Activated CD4-positive, alpha-beta T cell treated with anti-CD3 and anti-CD28 coated beads for 24 hours (primary cell): ENCODE results near the gene NAA15.
"Not testable (repeated sequence)": the region's sequence is repeated elsewhere in the genome, so short reads cannot be mapped to it uniquely, and the experiment has no call there.

ENCODE experiments used
- DNase-seq, 2 donors: peaks; one replicate each; pipeline ENCODE4 v3.0.0-alpha.2; 2020; ENCODE audit warnings: low read depth in 2 of 2

Gene NAA15

DNA sequence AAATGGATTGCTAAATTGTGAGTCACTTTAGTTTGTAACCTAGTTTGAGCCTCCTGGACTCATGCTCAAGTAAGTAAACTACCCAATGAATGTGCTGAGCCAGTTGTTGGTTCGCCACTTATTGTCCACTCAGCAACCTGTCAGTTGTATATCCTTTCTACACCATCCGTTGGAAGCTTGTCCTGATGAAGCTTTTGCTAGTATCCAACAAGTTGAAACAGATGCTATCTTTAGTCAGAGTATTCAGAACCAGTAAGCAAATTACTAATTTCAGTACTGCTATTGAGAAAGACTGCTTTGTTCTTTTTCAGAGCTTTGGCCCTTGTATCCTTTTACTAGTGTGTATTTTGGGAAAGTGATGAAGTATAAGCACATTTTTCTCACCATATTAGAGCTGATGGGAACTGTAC, 4.3 kb upstream of the NAA15 start:
- no peak for DNase-seq

DNA sequence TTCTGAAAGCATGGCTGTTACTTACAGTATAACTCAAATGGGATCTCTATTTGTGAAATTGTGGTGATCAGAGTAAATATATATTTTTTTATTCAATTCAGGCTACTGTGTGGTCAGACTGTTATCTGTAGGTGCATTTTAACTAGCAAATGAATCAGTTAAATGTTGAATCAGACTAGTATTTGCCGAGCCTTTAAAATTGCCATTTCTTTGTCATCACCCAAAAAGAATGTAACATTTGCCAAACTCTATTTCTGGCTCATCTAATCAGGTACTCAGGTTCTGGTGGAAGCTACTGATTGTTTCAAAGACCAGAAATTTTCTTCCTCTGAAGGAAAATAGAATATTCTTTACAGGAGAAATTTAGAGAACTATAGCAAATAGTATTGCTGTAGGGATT, 1.8 kb upstream of the NAA15 start:
- no peak for DNase-seq

DNA sequence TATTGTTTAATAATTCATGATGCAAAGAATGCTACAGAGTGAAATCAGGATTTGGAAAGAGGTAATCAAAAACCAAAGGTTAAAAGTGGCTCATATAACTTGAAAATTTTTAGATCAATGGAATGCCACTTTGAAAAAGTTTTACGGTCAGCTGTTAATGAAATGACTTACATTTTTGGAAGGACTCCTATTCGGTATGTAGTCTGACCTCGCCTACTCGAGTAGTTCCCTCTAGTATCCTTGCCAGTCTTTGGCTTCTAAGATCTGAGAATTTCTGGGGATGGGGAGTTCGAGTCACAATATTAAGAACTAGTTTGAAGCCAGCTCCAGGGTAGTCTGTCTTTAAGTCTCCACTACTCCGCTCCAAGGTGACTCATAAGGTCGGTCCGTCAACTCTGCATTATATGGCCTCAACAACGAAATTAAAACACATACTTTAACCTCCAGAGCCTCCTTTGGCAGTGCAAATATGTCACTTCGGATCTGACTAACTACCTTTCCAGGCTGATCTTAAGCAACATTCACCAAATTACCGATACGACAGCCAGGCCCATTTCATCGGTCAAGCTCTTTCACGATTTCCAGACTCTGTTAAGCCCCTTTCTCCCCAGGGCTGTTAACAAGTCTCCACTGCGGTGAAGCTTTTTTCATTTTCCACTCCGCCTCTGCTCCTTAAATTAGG, 733 bp upstream of the NAA15 start:
- DNase-seq = no peak

DNA sequence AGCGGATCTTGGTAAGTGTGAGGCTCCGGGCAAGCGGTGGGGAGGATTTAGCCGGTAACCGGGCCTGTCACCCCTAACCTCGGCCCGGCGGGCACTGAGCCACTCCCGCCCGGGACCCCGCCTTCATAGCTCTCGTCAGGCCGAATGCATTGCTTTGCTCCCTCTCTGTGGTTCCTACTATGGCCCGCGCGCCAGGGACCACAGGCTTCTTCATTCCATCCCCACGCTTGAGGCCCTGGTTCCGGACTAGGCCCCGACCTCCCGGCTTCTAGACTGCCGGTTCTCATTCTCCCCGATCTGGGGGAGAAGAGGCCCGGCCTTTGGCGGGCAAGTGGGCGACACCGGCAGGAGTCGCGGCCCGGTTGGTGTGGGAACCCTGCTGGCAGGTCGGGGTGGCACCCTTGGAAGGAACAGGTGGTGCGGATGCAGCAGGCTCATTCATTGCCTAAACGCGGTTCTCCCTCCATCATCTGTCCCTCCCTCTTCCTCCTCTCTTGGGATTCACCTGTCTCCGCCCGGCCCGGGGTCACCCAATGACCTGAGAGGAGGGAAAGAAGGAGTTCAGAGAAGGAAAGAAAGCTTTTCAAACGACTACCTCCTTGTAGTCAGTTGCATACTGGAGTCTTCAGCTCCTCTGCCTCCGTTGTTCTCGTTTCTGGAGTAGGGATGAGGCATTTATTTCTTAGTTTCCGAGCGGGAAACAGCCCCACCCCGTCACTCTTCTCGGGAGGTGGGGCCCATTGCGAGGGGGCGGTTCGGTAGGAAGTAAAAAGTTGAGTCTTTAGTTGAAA, 711 bp downstream of the NAA15 start, which contains the start of gene NDUFC1:
NDUFC1 (minus strand) TSS at position 657 of the 791 bp plus-strand sequence. CDS start 6,679 bp downstream, outside the sequence.
- DNase-seq = peak; percentile 38 to 50

DNA sequence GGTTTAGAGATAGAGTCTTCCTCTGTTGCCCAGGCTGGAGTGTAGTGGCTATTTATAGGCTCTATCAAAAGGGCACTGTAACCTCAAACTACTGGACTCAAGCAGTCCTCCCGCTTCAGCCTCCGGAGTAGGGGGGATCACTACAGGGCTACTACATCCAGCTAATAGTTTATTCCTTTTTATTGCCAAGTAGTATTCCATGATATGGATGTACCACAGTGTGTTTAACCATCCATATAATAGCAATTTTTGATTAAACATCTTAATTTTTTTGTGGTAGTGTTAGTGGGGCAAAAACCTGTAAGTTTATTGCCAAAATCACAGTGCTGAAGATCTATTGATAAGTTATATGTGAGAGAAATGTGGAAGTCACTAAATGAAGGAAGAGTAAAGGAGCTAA, 3.6 kb downstream of the NAA15 start:
- DNase-seq = no peak

DNA sequence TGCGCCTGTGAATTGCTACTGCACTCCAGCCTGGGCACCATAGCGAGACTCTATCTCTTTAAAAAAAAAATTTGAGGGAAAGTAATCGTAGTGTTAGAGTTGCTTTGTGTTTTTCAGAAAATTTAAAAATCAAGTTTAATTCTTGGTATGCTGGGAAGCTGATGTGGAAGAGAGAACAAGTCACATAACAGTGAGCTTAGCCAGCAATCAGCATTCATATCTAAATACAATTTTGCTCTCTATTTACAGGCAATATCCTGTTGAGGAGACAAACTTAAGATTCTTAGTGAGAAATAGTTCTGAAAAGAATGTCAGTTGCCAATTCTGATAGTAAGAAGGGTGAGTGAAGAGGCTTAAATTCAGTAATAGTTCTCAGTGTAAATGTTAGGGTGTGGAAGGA, 10.6 kb downstream of the NAA15 start:
- no peak for DNase-seq

DNA sequence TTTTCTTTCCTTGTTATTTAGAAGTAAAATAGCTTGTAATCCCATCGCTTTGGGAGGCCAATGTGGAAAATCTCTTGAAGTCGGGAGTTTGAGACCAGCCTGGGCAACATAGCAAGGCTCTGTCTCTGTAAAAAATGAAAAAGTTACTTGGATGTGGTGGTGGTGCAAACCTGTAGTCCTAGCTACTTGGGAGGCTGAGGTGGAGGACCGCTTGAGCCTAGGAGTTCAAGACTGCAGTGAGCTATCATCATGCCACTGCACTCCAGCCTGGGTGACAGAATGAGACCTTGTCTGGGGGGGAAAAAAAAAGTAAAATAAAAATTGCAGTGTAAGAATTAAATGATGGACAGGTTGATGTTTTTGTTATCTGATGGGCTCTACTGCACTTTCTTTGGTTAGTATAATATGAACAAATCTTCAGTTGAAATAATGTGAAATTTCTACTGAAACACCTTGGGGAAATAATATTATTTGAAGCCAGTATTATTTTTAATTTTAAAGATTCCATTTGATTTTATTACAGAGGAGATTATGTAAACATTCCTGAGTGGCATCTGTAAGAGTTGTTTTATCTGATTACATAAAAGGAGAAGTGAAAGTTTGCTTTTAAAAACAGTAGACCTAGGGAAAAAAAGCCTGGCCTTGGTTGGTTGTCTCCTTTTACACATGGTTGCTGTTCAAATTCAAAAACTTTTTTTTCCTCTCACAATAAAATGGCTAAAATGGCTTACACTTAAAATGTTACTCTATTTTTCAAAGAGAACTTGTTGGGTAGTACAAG, 11.4 kb downstream of the NAA15 start:
- no peak for DNase-seq

DNA sequence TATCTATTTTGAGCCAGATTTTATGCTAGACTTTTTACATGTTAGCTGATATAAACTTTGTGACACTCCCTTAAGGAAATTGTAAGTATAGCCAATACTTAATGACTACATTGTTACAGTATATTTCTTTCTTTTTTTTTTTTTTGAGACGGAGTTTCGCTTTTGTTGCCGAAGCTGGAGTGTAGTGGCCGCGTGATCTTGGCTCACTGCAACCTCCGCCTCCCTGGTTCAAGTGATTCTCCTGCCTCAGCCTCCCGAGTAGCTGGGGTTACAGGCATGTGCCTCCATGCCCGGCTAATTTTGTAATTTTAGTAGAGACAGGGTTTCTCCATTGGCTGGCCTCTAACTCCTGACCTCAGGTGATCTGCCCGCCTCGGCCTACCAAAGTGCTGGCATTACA, 12.1 kb downstream of the NAA15 start:
- not testable (repeated sequence) for DNase-seq

DNA sequence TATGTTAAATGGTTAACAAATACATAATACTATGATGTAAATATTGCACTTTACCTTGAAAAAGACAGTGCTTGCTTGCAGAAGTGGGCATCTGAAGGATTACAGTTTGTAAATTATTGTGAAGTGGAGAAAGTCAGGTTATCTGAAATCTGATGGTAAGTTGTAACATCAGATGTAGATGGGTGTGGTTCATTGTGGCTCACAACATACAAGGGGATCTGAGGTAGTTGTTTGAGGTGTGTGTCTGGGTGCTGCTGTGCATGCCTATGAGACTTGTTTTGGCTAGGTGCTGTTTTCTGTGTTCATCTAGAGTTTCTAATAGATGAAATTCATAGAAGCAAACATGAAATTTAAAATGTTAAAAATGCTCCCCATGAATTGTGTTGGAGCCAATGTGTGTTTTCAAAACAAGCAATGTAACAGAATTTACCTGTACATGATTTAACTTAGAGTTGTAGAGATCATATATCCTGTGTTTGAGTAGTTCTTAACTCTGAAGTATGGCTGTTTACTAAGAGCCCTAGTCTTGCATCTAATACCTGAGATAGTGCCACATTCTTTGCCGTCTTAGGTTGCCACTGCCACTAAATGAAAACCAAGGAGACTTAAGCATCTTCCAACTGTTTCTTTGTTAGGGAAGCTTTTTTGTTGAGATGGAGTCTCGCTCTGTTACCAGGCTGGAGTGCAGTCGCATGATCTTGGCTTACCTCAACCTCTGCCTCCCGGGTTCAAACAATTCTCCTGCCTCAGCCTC, 12.9 kb downstream of the NAA15 start:
- no peak for DNase-seq

DNA sequence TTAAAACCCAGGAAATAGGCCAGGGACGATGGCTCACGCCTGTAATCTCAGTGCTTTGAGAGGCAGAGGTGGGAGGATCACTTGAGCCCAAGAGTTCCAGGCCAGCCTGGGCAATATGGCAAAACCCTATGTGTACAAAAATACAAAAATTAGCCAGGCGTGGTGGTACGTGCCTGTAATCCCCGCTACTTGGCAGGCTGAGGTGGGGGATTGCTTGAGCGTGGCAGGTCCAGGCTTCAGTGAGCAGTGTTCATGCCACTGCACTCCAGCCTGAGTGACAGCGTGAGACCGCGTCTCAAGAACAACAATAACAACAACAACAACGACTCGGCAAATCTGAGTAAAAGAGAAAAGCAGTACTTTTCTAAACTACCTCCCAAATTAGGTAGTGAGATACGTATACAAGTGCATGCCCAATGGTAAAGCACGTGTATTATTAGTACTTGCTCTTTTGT, 13.9 kb downstream of the NAA15 start:
- DNase-seq = no peak

DNA sequence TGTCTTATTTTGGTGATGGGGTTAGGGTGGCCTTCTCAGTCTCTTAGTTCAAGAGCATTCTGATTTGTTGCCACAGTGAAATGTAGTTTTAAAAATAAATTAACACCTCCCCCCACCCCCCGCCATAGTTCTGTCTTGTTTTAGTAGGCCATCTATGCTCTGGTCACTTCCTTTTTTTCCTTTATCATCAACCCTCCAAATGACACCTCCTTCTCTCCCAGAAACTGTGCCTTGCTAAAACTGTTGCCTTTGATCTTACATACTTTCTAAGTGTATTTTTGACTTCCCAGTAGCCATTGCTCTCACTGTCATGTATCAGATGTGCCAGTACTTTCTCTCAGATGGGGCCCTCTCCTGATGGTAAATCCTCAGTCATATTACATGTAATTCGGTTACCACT, 15.4 kb downstream of the NAA15 start:
- DNase-seq = no peak

DNA sequence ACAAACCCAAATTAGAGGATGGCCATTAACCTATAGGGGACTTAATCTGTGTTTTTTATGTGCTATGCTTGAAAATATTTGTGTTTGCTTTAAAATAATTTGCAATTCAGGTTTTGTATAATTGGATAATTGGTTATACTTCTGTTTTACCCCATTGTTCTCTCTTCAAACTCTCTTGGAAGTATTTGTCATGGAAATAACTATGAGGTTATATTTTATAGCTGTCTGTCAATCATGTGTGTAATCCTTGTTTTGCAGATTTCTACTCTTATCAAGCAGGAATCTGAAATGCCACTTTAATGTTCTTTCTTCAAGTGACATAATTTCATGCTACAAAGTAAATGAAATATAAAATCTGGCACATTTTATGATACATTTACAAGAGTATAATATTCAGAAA, 16.3 kb downstream of the NAA15 start:
- no peak for DNase-seq

DNA sequence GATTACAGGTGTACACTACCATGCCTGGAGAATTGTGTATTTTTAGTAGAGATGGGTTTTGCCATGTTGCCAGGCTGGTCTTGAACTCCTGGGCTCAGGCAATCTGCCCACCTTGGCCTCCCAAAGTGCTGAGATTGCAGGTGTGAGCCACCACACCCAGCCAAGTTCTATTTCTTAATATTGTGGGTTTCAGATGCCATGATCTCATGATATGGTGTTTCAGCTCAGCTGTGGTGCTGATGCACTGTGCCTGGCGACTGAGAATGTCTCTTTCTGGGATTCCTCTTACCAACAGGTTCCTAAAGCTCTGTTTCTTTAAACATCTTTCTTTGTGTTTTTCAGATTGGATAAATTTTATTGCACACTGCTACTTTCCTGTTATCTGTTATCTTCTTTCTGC, 18.3 kb downstream of the NAA15 start:
- DNase-seq = no peak

DNA sequence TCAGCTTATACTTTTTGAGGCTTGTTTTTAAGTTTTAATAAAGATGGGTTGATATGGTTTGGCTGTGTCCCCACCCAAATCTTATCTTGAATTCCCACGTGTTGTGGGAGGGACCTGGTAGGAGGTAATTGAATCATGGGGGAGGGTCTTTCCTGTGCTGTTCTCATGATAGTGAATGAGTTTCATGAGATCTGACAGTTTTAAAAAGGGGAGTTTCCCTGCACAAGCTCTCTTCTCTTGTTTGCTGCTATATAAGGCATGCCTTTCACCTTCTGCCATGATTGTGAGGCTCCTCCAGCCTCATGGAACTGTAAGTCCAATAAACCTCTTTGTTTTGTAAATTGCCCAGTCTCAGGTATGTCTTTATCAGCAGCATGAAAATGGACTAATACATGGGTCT, 20.8 kb downstream of the NAA15 start:
- not testable (repeated sequence) for DNase-seq

DNA sequence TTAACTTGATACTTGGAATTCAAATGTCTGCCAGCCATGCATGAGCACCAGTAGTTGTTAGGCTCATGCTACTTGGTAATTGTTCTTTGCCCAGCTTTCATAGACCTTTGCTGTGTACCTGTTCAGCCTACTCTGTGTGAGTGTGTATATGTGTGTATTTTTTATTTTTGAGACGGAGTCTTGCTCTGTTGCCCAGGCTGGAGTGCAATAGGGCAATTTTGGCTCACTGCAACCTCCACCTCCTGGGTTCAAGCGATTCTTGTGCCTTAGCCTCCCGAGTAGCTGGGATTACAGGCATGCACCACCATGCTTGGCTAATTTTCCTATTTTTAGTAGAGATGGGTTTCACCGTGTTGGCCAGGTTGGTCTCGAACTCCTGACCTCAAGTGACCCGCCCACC, 21.2 kb downstream of the NAA15 start:
- not testable (repeated sequence) for DNase-seq

DNA sequence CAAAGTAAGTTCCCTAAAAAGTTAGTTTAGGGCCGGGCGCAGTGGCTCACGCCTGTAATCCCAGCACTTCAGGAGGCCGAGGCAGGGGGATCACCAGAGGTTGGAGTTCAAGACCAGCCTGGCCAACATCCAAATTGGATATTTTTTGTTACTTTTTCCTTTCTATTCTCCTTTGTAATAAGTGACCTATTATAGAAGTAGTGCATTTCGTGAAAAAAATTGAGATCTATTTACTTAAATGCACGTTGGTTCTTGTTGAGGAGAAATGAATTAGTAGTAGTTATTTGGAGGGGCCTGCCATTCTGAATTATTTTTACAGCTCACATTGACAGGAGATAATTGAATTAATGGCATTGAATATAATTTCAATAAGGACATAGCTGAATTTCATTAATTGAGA, 23.3 kb downstream of the NAA15 start:
- DNase-seq = no peak

DNA sequence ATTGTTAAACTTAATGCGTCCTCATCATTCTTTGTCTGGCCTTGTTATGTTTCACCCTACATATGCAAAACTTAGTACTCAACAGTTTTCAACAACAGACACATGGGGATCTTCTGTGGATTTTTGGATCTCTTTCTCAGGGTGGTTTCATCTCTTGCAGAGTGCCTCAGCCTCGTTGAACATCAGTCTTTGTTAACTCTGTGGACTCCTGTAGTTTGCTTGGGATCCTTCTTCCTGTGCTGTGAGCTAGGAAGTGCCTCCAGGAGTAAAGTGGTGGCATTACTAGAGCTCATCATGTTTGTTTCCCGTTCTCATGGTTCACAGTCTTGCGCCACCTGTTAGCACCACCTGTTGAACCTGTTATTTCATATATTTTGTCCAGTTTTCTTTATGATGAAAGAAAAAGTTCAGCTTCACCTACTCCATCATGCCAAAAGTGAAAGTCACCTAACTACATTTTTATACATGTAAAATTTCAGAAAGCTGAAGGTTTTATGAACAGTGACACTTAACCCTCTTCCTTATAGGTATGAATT, 28.4 kb downstream of the NAA15 start:
- DNase-seq = no peak

DNA sequence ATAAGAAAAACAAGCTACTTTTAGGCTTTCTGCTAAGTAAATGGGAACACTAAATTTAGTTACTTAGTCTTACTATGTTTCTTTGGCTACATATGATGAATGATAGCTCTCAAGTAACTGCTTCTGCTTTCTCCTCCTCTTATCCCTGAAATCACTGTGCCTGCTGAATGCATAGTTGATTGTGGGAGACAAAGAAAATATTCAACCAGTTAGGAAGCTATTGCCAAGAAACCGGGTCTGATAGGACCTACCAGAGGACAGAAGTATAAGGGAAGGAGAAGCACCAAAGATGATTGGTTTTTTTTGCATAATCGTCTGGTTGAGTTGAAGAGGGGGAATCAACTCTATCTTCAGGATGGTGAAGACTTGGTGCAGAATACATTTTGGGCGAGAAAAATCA, 29.0 kb downstream of the NAA15 start:
- no peak for DNase-seq

DNA sequence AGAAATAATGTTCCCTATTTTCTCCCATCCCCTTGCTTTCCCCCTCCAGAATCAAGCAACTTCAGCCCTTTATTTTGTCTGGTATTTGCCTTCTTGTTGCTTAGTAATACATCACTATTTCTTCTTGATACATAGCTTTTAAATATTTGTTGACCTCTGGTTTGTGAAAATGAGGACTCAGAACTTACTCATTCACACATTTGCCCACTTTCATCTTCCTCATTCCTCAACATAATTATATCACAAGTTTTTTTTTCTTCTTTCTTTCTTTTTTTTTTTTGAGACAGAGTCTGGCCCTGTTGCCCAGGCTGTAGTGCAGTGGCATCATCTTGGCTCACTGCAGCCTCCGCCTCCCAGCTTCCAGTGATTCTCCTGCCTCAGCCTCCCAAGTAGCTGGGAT, 29.9 kb downstream of the NAA15 start:
- DNase-seq = no peak

DNA sequence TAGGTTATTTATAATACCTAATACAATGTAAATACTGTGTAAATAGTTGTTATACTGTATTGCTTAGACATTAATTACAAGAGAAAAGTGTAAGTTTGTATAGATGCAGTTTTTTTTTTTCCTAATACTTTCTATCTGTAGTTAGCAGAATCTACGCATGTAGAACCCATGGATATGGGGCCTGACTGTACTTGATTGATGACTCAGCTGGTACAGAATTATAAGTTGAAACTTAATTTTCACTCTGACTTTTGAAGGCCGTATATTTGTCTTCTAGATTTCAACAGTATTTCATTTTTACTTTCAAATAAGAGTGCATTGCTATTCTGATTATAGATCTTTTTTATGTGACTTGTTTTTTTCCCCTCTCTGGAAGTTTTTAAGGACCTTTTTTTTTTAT, 31.7 kb downstream of the NAA15 start:
- no peak for DNase-seq

DNA sequence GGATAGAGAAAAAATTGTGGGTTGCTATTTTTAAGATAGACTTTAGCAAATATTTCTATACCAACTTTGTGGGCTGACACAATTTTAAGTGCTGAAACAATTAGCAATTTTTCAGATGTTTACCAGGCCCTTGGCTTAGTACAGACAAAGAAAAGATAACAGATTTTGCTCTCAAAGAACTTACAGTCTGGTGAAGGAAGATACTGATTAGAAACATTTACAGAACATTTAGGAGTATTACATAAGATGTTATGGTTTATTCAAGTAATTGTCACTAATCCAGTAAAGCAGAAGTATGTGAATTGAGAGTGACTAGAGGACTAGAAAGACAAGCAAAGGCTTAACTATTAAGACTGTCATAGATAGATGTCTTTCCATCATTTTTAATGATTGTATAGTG, 36.3 kb downstream of the NAA15 start:
- no peak for DNase-seq

DNA sequence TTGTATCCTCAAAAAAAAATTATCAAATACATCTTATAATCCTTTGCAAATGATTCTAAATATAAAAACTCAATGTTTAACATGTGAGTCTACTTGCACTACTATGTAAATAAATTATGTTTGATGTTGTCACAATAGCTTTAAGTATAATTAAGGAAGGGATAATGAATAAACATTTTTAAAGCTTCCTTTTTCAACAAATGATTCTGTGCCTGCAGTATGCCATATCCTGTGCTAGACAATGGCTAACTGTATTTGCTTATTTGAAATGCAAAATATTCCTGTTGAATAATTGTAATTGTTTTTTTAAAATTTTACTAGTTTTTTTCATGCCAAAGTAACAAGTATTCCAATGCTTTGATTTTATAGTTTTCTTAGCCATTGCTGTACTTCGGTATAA, 60.0 kb downstream of the NAA15 start:
- no peak for DNase-seq
